Measurements from ENCODE around the gene FGF12.

The FGF12 gene

DNA sequence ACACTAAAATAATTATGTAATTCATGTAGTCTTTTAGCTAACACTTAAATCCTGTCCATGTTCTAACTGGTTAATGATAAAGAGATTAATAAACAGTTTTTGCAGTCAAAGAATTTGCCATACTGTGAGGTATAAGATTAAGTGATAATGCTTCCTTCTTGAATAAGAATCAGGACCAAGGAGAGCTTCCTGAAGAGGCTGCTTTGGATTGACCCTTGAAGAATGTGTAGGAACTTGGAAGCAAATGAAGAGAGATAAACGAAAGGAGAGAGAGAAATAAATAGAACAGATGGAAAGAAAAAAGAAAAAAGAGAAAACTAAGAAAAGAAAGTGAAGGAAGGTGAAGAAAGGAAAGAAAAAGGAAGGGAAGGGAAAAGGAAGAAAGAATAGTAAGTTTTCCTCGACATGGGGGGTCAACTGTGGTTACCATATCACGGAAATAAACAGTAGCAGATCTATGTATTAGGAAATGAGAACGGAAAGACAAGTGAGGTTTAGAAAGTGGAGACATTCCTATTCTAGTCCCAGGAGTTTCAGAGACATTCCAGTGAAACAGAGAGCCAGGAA is 539.8 kb downstream of the FGF12 start:
- no peak for DNase-seq (ENCODE audit: low read depth)

DNA sequence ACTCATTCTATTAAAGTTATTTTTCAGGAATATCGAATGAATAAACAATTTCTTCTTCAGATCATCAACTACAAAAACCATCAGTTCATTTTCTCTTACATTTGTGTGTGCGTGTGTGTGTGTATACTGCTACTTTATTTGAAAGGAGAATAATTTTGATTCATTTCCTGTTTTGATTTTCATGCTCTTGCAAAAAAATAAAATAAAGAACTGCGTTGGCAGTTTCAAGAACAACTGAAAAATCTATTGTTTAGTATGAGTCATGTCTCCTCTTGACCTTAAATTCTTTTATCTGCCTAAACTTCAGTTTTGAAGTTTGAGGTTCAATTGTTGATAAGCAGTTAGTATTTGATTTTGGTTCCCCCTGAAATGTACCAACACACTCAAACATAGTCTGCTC is 540.8 kb downstream of the FGF12 start:
- no peak for DNase-seq (ENCODE audit: low read depth)

GRCh38 chr3:192186045-192186444 is 541.3 kb downstream of the FGF12 start:
- no peak for DNase-seq (ENCODE audit: low read depth)

DNA sequence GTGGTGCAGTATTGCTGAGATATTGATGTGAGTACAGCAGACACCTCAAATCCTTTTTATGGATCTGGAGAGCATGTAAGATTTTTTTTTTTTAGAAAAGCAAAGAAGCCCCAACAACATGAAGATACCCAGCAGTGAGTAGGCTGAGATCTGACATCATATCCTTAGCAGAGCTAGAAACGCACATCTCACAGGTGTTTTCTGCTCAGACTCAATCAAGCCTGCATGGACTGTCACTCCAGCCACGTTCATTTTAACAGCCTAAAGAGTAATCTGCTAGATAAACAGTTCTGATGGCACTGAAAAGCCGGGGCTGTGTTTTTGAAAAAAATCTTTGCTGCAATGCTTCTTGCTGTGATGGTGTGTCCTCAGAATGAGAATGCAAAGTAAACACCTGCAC is 544.2 kb downstream of the FGF12 start:
- no peak for DNase-seq (ENCODE audit: low read depth)

DNA sequence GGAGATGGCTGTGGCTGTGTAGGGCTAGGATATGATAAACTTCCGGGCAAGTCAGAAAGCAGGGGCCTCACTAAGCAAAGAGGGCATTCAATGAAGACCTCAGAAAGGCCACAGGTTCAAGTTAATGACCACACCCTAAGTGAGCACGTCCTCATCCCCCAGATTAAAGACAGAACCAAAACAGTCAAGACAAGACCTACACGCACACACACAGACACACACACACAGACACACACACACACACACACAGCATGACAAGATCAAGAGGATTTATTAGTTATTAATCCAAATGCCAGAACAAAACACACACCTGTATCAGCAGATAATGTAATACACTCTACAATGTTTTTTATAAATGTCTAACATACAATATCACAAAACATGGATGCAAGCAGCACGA is 546.2 kb downstream of the FGF12 start:
- DNase-seq (ENCODE audit: low read depth) = no peak

DNA sequence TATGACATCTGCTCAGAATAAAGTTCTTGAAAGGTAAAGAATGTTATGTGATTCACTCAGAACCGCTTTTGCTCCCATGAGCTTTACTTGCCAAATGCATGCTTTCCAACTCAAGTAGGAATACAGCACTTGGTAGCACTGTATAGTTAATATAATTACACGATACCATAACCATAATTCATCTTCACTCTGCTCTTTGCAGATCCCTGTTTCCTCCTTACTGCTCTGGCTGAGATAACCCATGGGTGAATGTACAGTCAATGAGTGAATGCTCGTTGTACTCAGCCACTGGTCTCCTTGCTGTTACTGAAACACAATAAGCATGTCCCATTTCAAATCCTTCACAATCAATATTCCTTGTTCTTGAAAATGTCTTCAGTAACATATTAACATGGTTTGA is 550.0 kb downstream of the FGF12 start:
- no peak for DNase-seq (ENCODE audit: low read depth)

GRCh38 chr3:192174283-192174682 is 553.1 kb downstream of the FGF12 start:
- no peak for DNase-seq (ENCODE audit: low read depth)

- no peak for DNase-seq (ENCODE audit: low read depth)
Observed at GRCh38 chr3:192171213-192171612, 556.1 kb downstream of the FGF12 start.

GRCh38 chr3:192170659-192171058 is 556.7 kb downstream of the FGF12 start:
- no peak for DNase-seq (ENCODE audit: low read depth)

- no peak for DNase-seq (ENCODE audit: low read depth)
Observed at GRCh38 chr3:192170031-192170430, 557.3 kb downstream of the FGF12 start.

DNA sequence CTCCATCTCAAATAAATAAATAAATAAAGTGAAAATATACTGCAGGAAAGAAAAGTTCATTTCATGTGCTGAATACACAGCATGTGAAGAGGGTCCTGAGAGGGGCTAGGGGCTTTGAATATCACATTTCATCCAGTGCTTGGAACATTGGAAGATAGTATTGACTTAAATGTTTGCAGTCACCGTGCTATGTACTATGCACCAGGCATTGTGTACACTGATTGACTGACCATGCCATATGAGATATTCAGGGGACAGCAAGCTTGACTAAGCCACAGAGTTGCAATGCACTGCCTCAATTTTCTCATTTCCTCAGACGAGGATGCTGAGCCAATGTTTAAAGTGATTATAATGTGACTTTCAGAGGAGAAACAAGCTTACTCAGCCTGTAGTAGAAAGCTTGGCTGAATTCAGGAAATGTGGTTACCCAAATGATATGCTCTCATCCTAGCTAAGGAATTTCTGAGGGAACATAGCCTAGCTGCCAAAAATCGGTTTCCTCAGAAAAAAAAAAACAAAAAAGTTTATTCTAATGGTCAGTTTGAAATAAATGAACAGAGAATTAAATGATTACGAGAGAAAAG is 557.9 kb downstream of the FGF12 start:
- no peak for DNase-seq (ENCODE audit: low read depth)

GRCh38 chr3:192168202-192168601 is 559.1 kb downstream of the FGF12 start:
- DNase-seq (ENCODE audit: low read depth) = no peak

GRCh38 chr3:192165552-192165951 is 561.8 kb downstream of the FGF12 start:
- no peak for DNase-seq (ENCODE audit: low read depth)

DNA sequence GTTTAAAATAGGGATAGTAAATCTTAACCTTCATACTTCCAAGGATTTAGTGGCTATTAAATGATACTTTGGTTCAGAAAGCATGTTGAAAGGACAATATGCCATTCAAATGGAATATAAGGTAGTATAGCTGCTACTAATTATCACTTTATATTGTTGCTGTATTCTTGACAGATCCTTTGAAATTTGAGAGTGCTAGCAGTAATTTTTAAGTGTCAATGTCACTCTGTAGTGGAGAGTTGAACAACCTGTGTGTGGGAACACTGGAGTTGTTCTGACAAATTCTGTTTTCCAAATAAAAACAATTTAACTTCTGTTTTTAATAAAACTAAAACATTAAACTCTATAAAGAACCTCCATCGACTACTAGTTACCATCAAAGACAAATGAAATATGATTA is 565.7 kb downstream of the FGF12 start:
- no peak for DNase-seq (ENCODE audit: low read depth)

GRCh38 chr3:192156382-192156781 is 571.0 kb downstream of the FGF12 start:
- DNase-seq (ENCODE audit: low read depth) = no peak

- no peak for DNase-seq (ENCODE audit: low read depth)
Observed at GRCh38 chr3:192155194-192155593, 572.1 kb downstream of the FGF12 start.

DNA sequence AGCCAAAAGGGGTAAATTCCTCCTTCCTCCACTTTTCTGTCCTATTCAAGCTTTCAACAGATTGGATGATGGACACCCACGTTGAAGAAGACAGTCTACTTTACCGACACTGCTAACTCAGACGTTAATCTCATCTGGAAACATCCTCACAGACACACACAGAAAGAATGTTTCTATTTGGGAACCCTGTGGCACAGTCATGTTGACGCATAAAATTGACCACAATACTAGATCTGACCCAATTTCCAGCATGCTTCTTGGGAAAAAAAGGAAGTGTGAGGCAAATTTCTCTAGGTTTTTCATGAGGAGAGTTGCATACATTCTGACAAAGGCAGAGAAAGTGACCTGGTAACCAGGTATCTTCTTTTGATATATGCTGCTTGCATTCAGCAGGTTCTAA is 594.1 kb downstream of the FGF12 start:
- no peak for DNase-seq (ENCODE audit: low read depth)

DNA sequence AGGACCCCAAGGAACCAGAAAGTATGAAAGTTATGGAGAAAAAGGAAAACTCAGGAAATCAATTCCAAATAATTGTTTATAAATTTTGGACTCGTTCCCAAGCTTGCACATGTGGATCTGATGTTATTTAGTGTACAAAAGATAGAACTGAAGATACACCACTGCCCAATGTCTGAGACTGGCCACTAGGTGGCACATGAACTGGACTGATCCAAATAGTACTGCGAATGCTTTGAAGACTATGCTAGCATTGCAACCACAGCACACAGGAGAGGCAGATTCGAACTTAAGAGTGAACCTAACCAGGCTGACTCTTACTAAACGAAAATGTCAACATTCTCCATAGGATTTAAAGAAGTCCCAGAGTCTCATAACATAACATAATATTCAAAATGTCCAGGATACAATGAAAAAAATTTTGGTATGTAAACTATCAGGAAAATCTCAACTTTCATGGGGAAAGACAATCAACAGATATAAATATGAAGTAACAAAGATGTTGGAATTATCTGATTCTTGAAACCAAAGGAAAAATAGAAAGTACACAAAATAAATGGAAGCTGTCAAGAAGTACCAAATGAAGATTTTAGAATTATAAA is 596.7 kb downstream of the FGF12 start:
- DNase-seq (ENCODE audit: low read depth) = no peak

GRCh38 chr3:192129586-192129985 is 597.8 kb downstream of the FGF12 start:
- no peak for DNase-seq (ENCODE audit: low read depth)

GRCh38 chr3:192128922-192129321 is 598.4 kb downstream of the FGF12 start:
- no peak for DNase-seq (ENCODE audit: low read depth)

DNA sequence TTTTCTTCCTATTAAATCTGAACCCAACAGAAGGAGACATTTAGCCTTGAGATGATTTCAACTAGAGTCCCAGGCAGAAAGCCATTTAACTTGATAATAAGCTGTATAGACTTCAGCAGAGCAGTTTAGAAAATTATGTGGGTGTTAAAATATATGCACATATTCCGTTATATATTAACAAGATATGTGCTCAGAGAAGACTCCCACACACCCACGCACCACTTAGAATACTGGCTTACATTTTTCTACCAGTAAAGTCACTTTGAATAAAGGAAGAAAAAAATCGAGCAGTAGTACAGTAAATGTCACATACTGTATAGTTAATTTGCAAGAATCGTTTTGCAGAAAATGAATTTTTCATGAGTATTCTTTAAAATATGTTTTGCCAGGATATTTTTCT is 599.3 kb downstream of the FGF12 start:
- DNase-seq (ENCODE audit: low read depth) = no peak

GRCh38 chr3:192122832-192123594 is 604.3 kb downstream of the FGF12 start:
- no peak for DNase-seq (ENCODE audit: low read depth)

DNA sequence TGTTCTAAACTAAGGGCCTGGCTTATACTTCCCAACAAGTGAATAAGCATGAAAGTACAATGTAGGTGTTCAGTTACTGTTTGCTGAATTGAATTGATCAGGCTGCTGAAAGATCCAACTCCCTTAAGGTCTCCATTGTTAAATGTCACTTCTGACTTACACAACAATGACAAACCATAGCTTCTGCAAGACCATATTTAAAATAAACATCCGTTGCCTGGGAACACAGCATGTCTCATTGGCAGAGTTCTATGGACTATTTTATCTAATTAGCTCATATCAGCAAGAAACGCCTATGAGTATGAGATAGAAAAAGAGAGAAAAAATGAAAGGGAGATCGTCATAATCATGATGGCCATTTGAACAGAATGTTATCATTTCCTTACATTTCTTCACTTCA is 605.4 kb downstream of the FGF12 start:
- DNase-seq (ENCODE audit: low read depth) = no peak
